HepG2 (cell line): ENCODE measurements around the gene PANK4. TPM values are rescaled to one million over a fixed set of nuclear protein-coding genes. Genes with fewer than 3 reads are reported as not detected.
A peak's percentile ranks its signal among the peaks of the same experiment; 100 is the strongest.

Source experiments
- ATAC-seq: fragments of 200-7000 bp; cut with Tn5 transposase; 3 replicates; pipeline ENCODE4 v1.9.1; 2020; ENCODE audit warnings: mild to moderate bottlenecking, moderate library complexity
- BruUV-seq: library from RNA; stranded (reverse); fragments of 400-500 nt; replicated peaks from 2 replicates; lab custom pipeline; 2021; lab: Mats Ljungman, UMichigan
- CTCF ChIA-PET: fragments of 300-600 bp; formaldehyde crosslinking; extraction: SDS; loops from one replicate; lab custom pipeline; 2021; ENCODE audit warnings: low total read pairs, inconsistent platforms, low intra/inter-chr PET ratio; lab: Yijun Ruan, JAX
- POLR2A ChIA-PET: fragments of 350-600 bp; sonication (Branson Sonifier 250); formaldehyde crosslinking; loops from one replicate; lab custom pipeline; 2020; ENCODE audit warnings: antibody characterized with exemption, inconsistent platforms; lab: Yijun Ruan, JAX
- DNase-seq: peaks from one replicate; pipeline ENCODE4 v3.0.0-alpha.2; 2015; ENCODE audit warnings: low spot score
- FAIRE-seq: peaks from 3 replicates; lab custom pipeline; 2011; peaks lifted over from hg19 to GRCh38; lab: Jason Lieb, UNC
- H2AFZ ChIP-seq: one replicate; pipeline ENCODE4 v1.6.1; 2011; ENCODE audit warnings: low read length, inconsistent platforms
- H3K27ac ChIP-seq: fragments of 300-600 bp; 3 replicates; pipeline ENCODE4 v1.8.0; 2011; ENCODE audit warnings: mixed run types, mild to moderate bottlenecking, mixed read lengths, low read length, inconsistent platforms; ENCODE audit not compliant: insufficient read depth; ENCODE audit errors: extremely low read length
- H3K27me3 ChIP-seq, 2 experiments: fragments of 200-600 bp in 1 of 2; 2 replicates in 1 of 2; 3 replicates in 1 of 2; pipeline versions ENCODE4 v1.6.0 to v1.8.0; 2011; ENCODE audit warnings: low read length in 2 of 2, mild to moderate bottlenecking in 2 of 2, moderate library complexity in 2 of 2, inconsistent platforms in 1 of 2; ENCODE audit not compliant: insufficient read depth in 2 of 2, control insufficient read depth in 1 of 2
- H3K36me3 ChIP-seq, 2 experiments: fragments of 200-600 bp in 1 of 2; replicated peaks in 1 of 2; 2 replicates in 1 of 2; 3 replicates in 1 of 2; pipeline versions ENCODE4 v1.5.1 to v1.8.0; 2011; ENCODE audit warnings: low read length in 2 of 2, inconsistent platforms in 1 of 2; ENCODE audit not compliant: insufficient read depth in 2 of 2, control insufficient read depth in 1 of 2
- H3K4me1 ChIP-seq: 2 replicates; pipeline ENCODE4 v1.5.1; 2012; ENCODE audit warnings: low read length, inconsistent platforms; ENCODE audit not compliant: insufficient read depth
- H3K4me2 ChIP-seq: 2 replicates; pipeline ENCODE4 v1.6.0; 2011; ENCODE audit warnings: low read depth, low read length, inconsistent platforms
- H3K4me3 ChIP-seq, 3 experiments: fragments of 200-600 bp in 1 of 3; sonication (generic), shearing (Covaris generic) in 1 of 3; replicated peaks in 1 of 3; 2 replicates each; pipeline ENCODE4 v1.5.1; 2011 to 2016; ENCODE audit warnings: low read length in 3 of 3, inconsistent platforms in 2 of 3, low read depth in 2 of 3, mild to moderate bottlenecking in 2 of 3, control low read depth in 1 of 3, mixed read lengths in 1 of 3; ENCODE audit not compliant: insufficient read depth in 1 of 3
- H3K79me2 ChIP-seq: one replicate; pipeline ENCODE4 v1.6.1; 2011; ENCODE audit warnings: low read length, inconsistent platforms; ENCODE audit not compliant: insufficient read depth
- H3K9ac ChIP-seq: 2 replicates; pipeline ENCODE4 v1.6.0; 2011; ENCODE audit warnings: mild to moderate bottlenecking, low read depth, low read length, inconsistent platforms; ENCODE audit not compliant: insufficient read depth
- H3K9me3 ChIP-seq: 2 replicates; pipeline ENCODE4 v1.5.1; 2012; ENCODE audit warnings: mild to moderate bottlenecking, low read length
- H4K20me1 ChIP-seq: 2 replicates; pipeline ENCODE4 v1.6.0; 2011; ENCODE audit warnings: inconsistent platforms, mild to moderate bottlenecking, low read length, moderate library complexity; ENCODE audit not compliant: insufficient read depth
- LCORL ChIP-seq, 2 experiments: fragments of 450-650 bp in 1 of 2; sonication (generic) in 1 of 2; formaldehyde crosslinking in 1 of 2; IDR thresholded peaks; 2 replicates each; pipeline versions ENCODE4 v1.5.0 to v1.6.1; 2017 to 2020; ENCODE audit warnings: antibody characterized with exemption in 1 of 2, missing genetic modification reagents in 1 of 2
- MNT ChIP-seq: fragments of 450-650 bp; IDR thresholded peaks from 2 replicates; pipeline ENCODE4 v1.6.1; 2016
- PHF8 ChIP-seq: sonication (generic); formaldehyde crosslinking; IDR thresholded peaks from 2 replicates; pipeline ENCODE4 v1.5.0; 2020; ENCODE audit warnings: missing genetic modification reagents
- REL ChIP-seq: sonication (generic); formaldehyde crosslinking; conservative IDR thresholded peaks from 2 replicates; pipeline ENCODE4 v1.8.0; 2022; ENCODE audit warnings: mild to moderate bottlenecking, missing genetic modification reagents, moderate library complexity
- ZFP37 ChIP-seq: sonication (generic); formaldehyde crosslinking; IDR thresholded peaks from 2 replicates; pipeline ENCODE4 v1.4.0; 2020; ENCODE audit warnings: missing genetic modification reagents, borderline replicate concordance
- ZNF556 ChIP-seq: sonication (generic); formaldehyde crosslinking; IDR thresholded peaks from 2 replicates; pipeline ENCODE4 v1.4.0; 2020; ENCODE audit warnings: mild to moderate bottlenecking, missing genetic modification reagents, borderline replicate concordance
- ZNF619 ChIP-seq: sonication (generic); formaldehyde crosslinking; IDR thresholded peaks from 2 replicates; pipeline ENCODE4 v1.4.0; 2020; ENCODE audit warnings: mild to moderate bottlenecking, missing genetic modification reagents
- ZNF703 ChIP-seq: sonication (generic); formaldehyde crosslinking; IDR thresholded peaks from 2 replicates; pipeline ENCODE4 v1.5.1; 2020; ENCODE audit warnings: missing genetic modification reagents, mild to moderate bottlenecking, moderate library complexity, borderline replicate concordance
- WGBS: methylation state at CpG from one replicate; pipeline ENCODE4 v1.1.6; 2017; ENCODE audit warnings: low lambda C conversion rate; 5-methylcytosine and 5-hydroxymethylcytosine counted together
- in situ Hi-C: cut with HindIII; loops from 2 replicates; pipeline ENCODE4 v1.10.0; 2017; ENCODE audit warnings: low pct_unique_long_range_greater_than_20kb; ENCODE audit not compliant: extremely low pct_ligation_motif_present
- intact Hi-C: fragments of 100-400 bp; cut with micrococcal nuclease; formaldehyde crosslinking; loops from one replicate; pipeline ENCODE4 v1.10.0; 2022; ENCODE audit not compliant: unreplicated experiment
- polyA plus RNA-seq, 8 experiments: library from polyadenylated mRNA; depleted of rRNA in 3 of 8; stranded (reverse) in 7 of 8; unstranded in 1 of 8; fragments of >200 nt; fragmentation: Illumina TruSeq in 4 of 8; extraction: Trizol in 4 of 8; gene quantifications; 2 replicates each; pipeline versions ENCODE4 v1.2.1 to v1.2.3, GENCODE V29; 2011 to 2016; ENCODE audit warnings: low read depth in 4 of 8, missing spikeins in 1 of 8, mixed read lengths in 1 of 8; ENCODE audit not compliant: insufficient read depth in 1 of 8
- total RNA-seq, 5 experiments: library from RNA; depleted of rRNA; stranded (reverse); fragments of >200 nt; fragmentation: Illumina TruSeq; extraction: Trizol; gene quantifications; 2 replicates each; pipeline ENCODE4 v1.2.3, GENCODE V29; 2016; ENCODE audit warnings: low read depth in 1 of 5

PANK4 gene
- total and polyA plus RNA-seq, 2 of the 13 experiments (the other 11 are each of a cell fraction or from before 2014, with no cell fraction given), result 17.4 to 19.3 TPM

- TF ChIP-seq MNT (peak; percentile 67), LCORL (IDR thresholded peaks at IDR 0.05) (no peak), LCORL (CRISPR knock-in tag; IDR thresholded peaks at IDR 0.05) (no peak)
- no TSS peak for BruUV-seq
- no peak for FAIRE-seq
- 0% methylated on average over 1 of the region's 25 CpGs for WGBS
- 0 out of 2 replicates have a peak, but pooled peaks cover 3% of the 10 kb centered on the region for H4K20me1 ChIP-seq
- H3K27me3 ChIP-seq, result peaks cover 19 to 79% of the 10 kb centered on the region in 2 experiments
- H3K4me2 ChIP-seq, result no peak overlapping the region
- no peaks in the 10 kb centered on the region for H3K9me3 ChIP-seq
- H3K27ac ChIP-seq, result no peak overlapping the region
- H3K4me1 ChIP-seq, result no peaks in the 10 kb centered on the region
- no peak for DNase-seq
- no peaks in the 10 kb centered on the region for H3K36me3 ChIP-seq
- no peak overlapping the region for H3K4me3 ChIP-seq
- ChIA-PET POLR2A (no interaction called here), CTCF (no interaction called here)
- ATAC-seq, result peak; percentile 6; the same call in 1 of the 3 replicates
- intact Hi-C loops (no loop called here), in situ Hi-C loops (no loop called here)
- no peak overlapping the region for H3K9ac ChIP-seq
- no peaks in the 10 kb centered on the region for H3K79me2 ChIP-seq
- no peak overlapping the region for H2AFZ ChIP-seq
These were observed 57.1 kb downstream of the PANK4 start for GRCh38 chr1:2469103-2469940.

GRCh38 chr1:2468540-2468939, 57.9 kb downstream of the PANK4 start:
- Histone ChIP-seq H3K79me2 (no peaks in the 10 kb centered on the region), H3K4me1 (no peaks in the 10 kb centered on the region), H3K27me3 (peaks cover 21 to 78% of the 10 kb centered on the region in 2 experiments), H3K36me3 (no peaks in the 10 kb centered on the region), H3K4me3 (no peak overlapping the region), H3K9me3 (no peaks in the 10 kb centered on the region), H3K27ac (no peak overlapping the region), H4K20me1 (0 out of 2 replicates have a peak, but pooled peaks cover 3% of the 10 kb centered on the region), H3K9ac (no peak overlapping the region), H2AFZ (no peak overlapping the region), H3K4me2 (no peak overlapping the region)
- POLR2A ChIA-PET, result no interaction called here
- TF ChIP-seq PHF8 (CRISPR knock-in tag), result no peak
- TF ChIP-seq ZNF619 (CRISPR knock-in tag), result no peak
- no peak for TF ChIP-seq ZFP37 (CRISPR knock-in tag)
- no peak for TF ChIP-seq ZNF556 (CRISPR knock-in tag)
- no peak for TF ChIP-seq ZNF703 (CRISPR knock-in tag)
- TF ChIP-seq REL, result no peak
- no peak for DNase-seq
- no CpG with 5 or more reads among the region's 10 CpGs for WGBS
- FAIRE-seq, result no peak
- ATAC-seq, result no peak
- intact Hi-C loops (no loop called here), in situ Hi-C loops (no loop called here)
- CTCF ChIA-PET, result no interaction called here
- BruUV-seq, result no TSS peak
